Lower leg skin (tissue), 3 donors: ENCODE data around the gene CFAP65.

Experiments
- CTCF ChIP-seq, 3 donors: fragments of 450-650 bp; IDR thresholded peaks; one replicate each; pipeline ENCODE4 v1.5.1; 2016; ENCODE audit warnings: antibody characterized with exemption in 3 of 3, mild to moderate bottlenecking in 3 of 3, moderate library complexity in 2 of 3
- POLR2A ChIP-seq, 2 donors: fragments of 450-650 bp; IDR thresholded peaks; one replicate each; pipeline ENCODE4 v1.6.1; 2016 to 2017; ENCODE audit warnings: antibody characterized with exemption in 2 of 2, mild to moderate bottlenecking in 1 of 2, moderate library complexity in 1 of 2

- no peak for TF ChIP-seq CTCF (IDR thresholded peaks at IDR 0.05)
- no peak for TF ChIP-seq POLR2A (IDR thresholded peaks at IDR 0.05)
These were observed 37.6 kb upstream of the CFAP65 start for GRCh38 chr2:219078951-219079350.
